ENCODE results near the gene PIGA. TPM values are rescaled to one million over a fixed set of nuclear protein-coding genes. Genes with fewer than 3 reads are reported as not detected.

The PIGA gene
- polyA plus RNA-seq, 3 donors: 6.3 to 36.1 (median 6.4) TPM

- Mint-ChIP-seq H3K27ac (no peak within 1 kb of the TSS), H3K4me3 (no peak within 1 kb of the TSS), H3K27me3 (ENCODE audit: low read depth in 3 of 3) (peaks cover 0 to 19% (median 3%) of the 10 kb centered on the region in 3 donors), H3K9me3 (no peaks in the 10 kb centered on the region), H3K36me3 (peaks cover 12% of the 10 kb centered on the region in 2 donors), H3K4me1 (no peaks in the 10 kb centered on the region)
- H3K27me3 ChIP-seq (ENCODE audit: control insufficient read depth in 2 of 2, insufficient read depth in 2 of 2, low read length in 2 of 2): peaks cover 0 to 4% of the 10 kb centered on the region in 2 donors
- no peaks in the 10 kb centered on the region for H3K79me2 ChIP-seq (ENCODE audit: insufficient read depth, low read length)
- peaks cover 0 to 6% of the 10 kb centered on the region in 2 donors for H3K36me3 ChIP-seq (replicated peaks in 1 of 2; ENCODE audit: control insufficient read depth in 1 of 2, insufficient read depth in 2 of 2, low read length in 2 of 2)
- no peak within 1 kb of the TSS for H3K9ac ChIP-seq (ENCODE audit: insufficient read depth, low read length, poor library complexity, severe bottlenecking)
- H3K27ac ChIP-seq (ENCODE audit: low read depth in 1 of 2, low read length in 2 of 2): no peak within 1 kb of the TSS
- no peak for DNase-seq
- no peak for TF ChIP-seq CTCF (IDR thresholded peaks at IDR 0.05)
- no peaks in the 10 kb centered on the region for H3K4me1 ChIP-seq (ENCODE audit: control insufficient read depth in 1 of 2, insufficient read depth in 2 of 2, low read length in 2 of 2)
- WGBS (ENCODE audit: insufficient coverage): 100% methylated on average over 1 of the region's 3 CpGs
- no peak within 1 kb of the TSS for H2AFZ ChIP-seq (ENCODE audit: insufficient read depth, low read depth, low read length, poor library complexity, severe bottlenecking)
- no peak within 1 kb of the TSS for H3K4me3 ChIP-seq (replicated peaks in 1 of 3; ENCODE audit: low read depth in 2 of 3, low read length in 3 of 3)
- H3K9me3 ChIP-seq (replicated peaks in 1 of 2; ENCODE audit: control insufficient read depth in 1 of 2, insufficient read depth in 1 of 2, low read length in 2 of 2): no peaks in the 10 kb centered on the region
- no peaks in the 10 kb centered on the region for H4K20me1 ChIP-seq (ENCODE audit: insufficient read depth, low read length)
- H3K4me2 ChIP-seq (replicated peaks; ENCODE audit: extremely low read depth, low read length, poor library complexity, severe bottlenecking): no peak within 1 kb of the TSS
- intact Hi-C loops (cut with micrococcal nuclease): no loop called here
These were observed 19.8 kb downstream of the PIGA start, which contains the start of gene ASB11 for GRCh38 chrX:15315509-15315908. ASB11 (minus strand) TSS chrX:15315640; CDS start chrX:15315605, 35 bp downstream.

DNA sequence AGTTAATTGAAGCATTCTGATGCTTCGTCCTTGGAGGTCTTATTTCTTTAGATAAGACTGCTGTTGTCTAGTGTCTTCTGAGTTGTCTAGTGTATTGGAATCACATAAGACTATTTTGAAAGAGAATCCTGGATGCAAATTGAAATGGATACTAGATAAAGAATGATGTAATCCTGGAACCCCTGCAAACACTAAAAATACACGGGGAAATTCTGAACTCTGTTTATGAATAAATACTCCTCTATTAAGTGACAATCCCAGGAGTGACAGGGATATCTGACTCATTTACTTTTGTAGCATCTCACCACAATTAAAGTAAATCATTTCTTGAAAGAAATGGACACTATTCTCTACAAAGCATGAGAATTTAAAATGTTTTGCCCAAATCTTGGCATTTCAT lies 20.9 kb downstream of the PIGA start:
- intact Hi-C loops (cut with micrococcal nuclease): no loop called here
- Histone ChIP-seq H4K20me1 (ENCODE audit: insufficient read depth, low read length) (no peaks in the 10 kb centered on the region), H3K79me2 (ENCODE audit: insufficient read depth, low read length) (no peaks in the 10 kb centered on the region), H3K27ac (ENCODE audit: low read depth in 1 of 2, low read length in 2 of 2) (no peak overlapping the region), H3K9me3 (replicated peaks in 1 of 2; ENCODE audit: control insufficient read depth in 1 of 2, insufficient read depth in 1 of 2, low read length in 2 of 2) (no peaks in the 10 kb centered on the region), H3K27me3 (ENCODE audit: control insufficient read depth in 2 of 2, insufficient read depth in 2 of 2, low read length in 2 of 2) (peaks cover 0 to 4% of the 10 kb centered on the region in 2 donors), H2AFZ (ENCODE audit: insufficient read depth, low read depth, low read length, poor library complexity, severe bottlenecking) (no peak overlapping the region), H3K9ac (ENCODE audit: insufficient read depth, low read length, poor library complexity, severe bottlenecking) (no peak overlapping the region), H3K36me3 (replicated peaks in 1 of 2; ENCODE audit: control insufficient read depth in 1 of 2, insufficient read depth in 2 of 2, low read length in 2 of 2) (no peaks in the 10 kb centered on the region), H3K4me3 (replicated peaks in 1 of 3; ENCODE audit: low read depth in 2 of 3, low read length in 3 of 3) (no peak overlapping the region), H3K4me2 (replicated peaks; ENCODE audit: extremely low read depth, low read length, poor library complexity, severe bottlenecking) (no peak overlapping the region), H3K4me1 (ENCODE audit: control insufficient read depth in 1 of 2, insufficient read depth in 2 of 2, low read length in 2 of 2) (no peaks in the 10 kb centered on the region)
- Mint-ChIP-seq H3K27ac (no peak overlapping the region), H3K4me3 (no peak overlapping the region), H3K4me1 (no peaks in the 10 kb centered on the region), H3K27me3 (ENCODE audit: low read depth in 3 of 3) (peaks cover 0 to 19% (median 3%) of the 10 kb centered on the region in 3 donors), H3K9me3 (no peaks in the 10 kb centered on the region), H3K36me3 (peaks cover 7 to 8% of the 10 kb centered on the region in 2 donors)
- no peak for DNase-seq
- no peak for TF ChIP-seq CTCF (IDR thresholded peaks at IDR 0.05)
- WGBS (ENCODE audit: insufficient coverage): no CpG with 5 or more reads among the region's 2 CpGs

Data from CD14-positive monocyte (primary cell).